ENCODE measurements around the gene ADARB2.

GRCh38 chr10:1380088-1380671 lies 357.1 kb downstream of the ADARB2 start:
- no peak for TF ChIP-seq EZH2 (IDR thresholded peaks at IDR 0.05; ENCODE audit: low read length, missing control alignments)
- TF ChIP-seq CTCF (conservative IDR thresholded peaks at IDR 0.05 in 1 of 2, IDR thresholded peaks at IDR 0.05 in 1 of 2; ENCODE audit: low read depth in 1 of 2, low read length in 2 of 2) = no peak
